Stomach (tissue), 9 donors: ENCODE data around the gene CLDN22. TPM values are rescaled to one million over a fixed set of nuclear protein-coding genes. Genes with fewer than 3 reads are reported as not detected.

ENCODE experiments used
- DNase-seq, 2 donors: peaks; one replicate each; pipeline versions ENCODE4 v3.0.0 to v3.0.0-alpha.2; 2013 to 2019
- H3K27ac ChIP-seq, 5 donors: fragments of 200-600 bp in 4 of 5; sonication (generic) in 4 of 5; one replicate each; pipeline ENCODE4 v1.5.1; 2013 to 2019; ENCODE audit warnings: mild to moderate bottlenecking in 1 of 5, moderate library complexity in 1 of 5
- H3K27me3 ChIP-seq, 3 donors: fragments of 200-600 bp; sonication (generic); one replicate each; pipeline ENCODE4 v1.5.1; 2017 to 2019; ENCODE audit warnings: mixed run types in 1 of 3
- H3K36me3 ChIP-seq, 4 donors: fragments of 200-600 bp; sonication (generic); 1 replicate in 3 of 4; 2 replicates in 1 of 4; pipeline ENCODE4 v1.5.1; 2016 to 2019
- H3K4me1 ChIP-seq, 4 donors: fragments of 200-600 bp; sonication (generic); one replicate each; pipeline ENCODE4 v1.5.1; 2016 to 2019
- H3K4me3 ChIP-seq, 4 donors: fragments of 200-600 bp; sonication (generic) in 3 of 4; one replicate each; pipeline ENCODE4 v1.5.1; 2016 to 2019; ENCODE audit warnings: mild to moderate bottlenecking in 1 of 4
- H3K9me3 ChIP-seq, 4 donors: fragments of 200-600 bp; sonication (generic); one replicate each; pipeline ENCODE4 v1.5.1; 2016 to 2019
- CTCF ChIP-seq, 7 experiments: fragments of 450-650 bp in 4 of 7; fragments of 200-600 bp in 3 of 7; sonication (generic) in 3 of 7; IDR thresholded peaks; one replicate each; pipeline ENCODE4 v1.5.1; 2016 to 2019; ENCODE audit warnings: antibody characterized with exemption in 7 of 7, control low read depth in 2 of 7, mild to moderate bottlenecking in 1 of 7
- EP300 ChIP-seq: sonication (generic); formaldehyde crosslinking; IDR thresholded peaks from one replicate; pipeline ENCODE4 v1.6.1; 2017; ENCODE audit warnings: antibody characterized with exemption
- POLR2A ChIP-seq, 4 donors: fragments of 450-650 bp; IDR thresholded peaks; one replicate each; pipeline ENCODE4 v1.6.1; 2016; ENCODE audit warnings: antibody characterized with exemption in 4 of 4, control low read depth in 2 of 4, mild to moderate bottlenecking in 1 of 4, moderate library complexity in 1 of 4
- POLR2AphosphoS5 ChIP-seq, 3 donors: sonication (generic); formaldehyde crosslinking; IDR thresholded peaks; one replicate each; pipeline ENCODE4 v1.6.1; 2016; ENCODE audit warnings: antibody characterized with exemption in 3 of 3
- WGBS, 5 donors: extraction: QIAGEN DNeasy Blood & Tissue Kit in 3 of 5; methylation state at CpG; one replicate each; pipeline versions ENCODE4 v1.1.5 to v1.1.7; 2013 to 2018; 5-methylcytosine and 5-hydroxymethylcytosine counted together
- intact Hi-C: fragments of 100-400 bp; cut with DNase I; formaldehyde crosslinking; loops from one replicate; pipeline ENCODE4 v1.15.1; 2023; ENCODE audit warnings: low total_unique reads
- polyA plus RNA-seq, 3 donors: library from polyadenylated mRNA; stranded (reverse); fragments of 200-250 nt; gene quantifications; one replicate each; pipeline ENCODE4 v1.2.3, GENCODE V29; 2013
- total RNA-seq, 5 donors: library from RNA; depleted of rRNA; stranded (reverse); fragments of >200 nt; gene quantifications; one replicate each; pipeline versions ENCODE4 v1.1.0 to v1.2.3, GENCODE V29; 2014 to 2016
- donor health status: healthy with polysubstance abuse.
- donor health status: Bipolar disorder and iron deficiency.
- donor health status: healthy.

CLDN22 gene
- total and polyA plus RNA-seq, 8 donors: 0.30 TPM; not detected in 7

DNA sequence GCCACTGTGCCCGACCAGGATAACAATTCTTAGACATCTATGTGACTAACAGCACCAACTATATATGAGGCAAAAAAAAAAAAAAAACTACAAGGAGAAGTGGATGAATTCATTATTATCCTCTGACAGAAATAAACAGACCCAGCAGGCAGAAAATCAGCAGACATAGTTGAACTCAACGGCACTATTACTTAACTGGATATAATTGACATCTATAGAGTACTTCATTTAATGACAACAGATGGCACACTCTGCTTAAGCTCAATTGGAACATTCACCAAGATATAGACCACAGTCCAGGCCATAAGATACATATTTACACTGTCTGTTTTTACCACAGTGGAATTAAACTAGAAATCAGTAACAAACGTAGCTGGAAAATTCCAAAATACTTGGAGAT lies 13.3 kb downstream of the CLDN22 start:
- H3K9me3 ChIP-seq: no peaks in the 10 kb centered on the region
- H3K27ac ChIP-seq: no peak overlapping the region
- TF ChIP-seq CTCF (IDR thresholded peaks at IDR 0.05): no peak
- no peak for TF ChIP-seq EP300
- TF ChIP-seq POLR2A (IDR thresholded peaks at IDR 0.05): no peak
- TF ChIP-seq POLR2AphosphoS5 (IDR thresholded peaks at IDR 0.05): no peak
- intact Hi-C loops: no loop called here
- 72 to 85% (median 79%) methylated on average over 3 of the region's 3 CpGs for WGBS, 5 donors
- no peaks in the 10 kb centered on the region for H3K4me1 ChIP-seq
- H3K4me3 ChIP-seq: no peak overlapping the region
- DNase-seq: no peak
- H3K27me3 ChIP-seq: no peaks in the 10 kb centered on the region
- peaks cover 0 to 9% (median 3%) of the 10 kb centered on the region in 4 donors for H3K36me3 ChIP-seq

- TF ChIP-seq EP300 (no peak), POLR2A (IDR thresholded peaks at IDR 0.05) (no peak), CTCF (IDR thresholded peaks at IDR 0.05) (no peak), POLR2AphosphoS5 (IDR thresholded peaks at IDR 0.05) (no peak)
- Histone ChIP-seq H3K9me3 (no peaks in the 10 kb centered on the region), H3K27me3 (no peaks in the 10 kb centered on the region), H3K4me3 (no peak overlapping the region), H3K4me1 (no peaks in the 10 kb centered on the region), H3K27ac (no peak overlapping the region), H3K36me3 (peaks cover 0 to 17% (median 4%) of the 10 kb centered on the region in 4 donors)
- no peak for DNase-seq
- 86 to 98% (median 92%) methylated on average over 2 of the region's 2 CpGs for WGBS, 5 donors
- intact Hi-C loops: no loop called here
These were observed 15.5 kb downstream of the CLDN22 start for GRCh38 chr4:183304538-183304937.

DNA sequence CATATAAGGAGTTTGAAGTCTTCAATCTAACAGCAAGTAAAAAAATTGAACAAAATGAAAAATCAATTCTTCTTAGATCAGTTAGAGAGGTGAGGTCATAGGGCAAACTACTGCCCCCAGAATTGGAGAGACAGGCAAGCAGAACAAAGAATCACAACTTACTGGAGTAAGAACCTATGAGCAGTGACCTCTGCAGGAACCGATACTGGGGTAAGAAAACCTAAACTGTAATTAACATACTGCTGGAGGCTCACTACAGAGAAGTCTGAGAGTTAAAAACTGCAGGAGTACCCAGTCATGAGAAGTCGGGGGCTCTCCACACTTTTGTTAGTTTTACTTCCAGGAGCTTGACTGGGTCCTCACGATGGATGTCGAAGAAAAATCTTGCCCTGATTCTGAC lies 16.0 kb downstream of the CLDN22 start:
- no peak for DNase-seq
- Histone ChIP-seq H3K9me3 (no peaks in the 10 kb centered on the region), H3K36me3 (peaks cover 0 to 22% (median 6%) of the 10 kb centered on the region in 4 donors), H3K27me3 (no peaks in the 10 kb centered on the region), H3K4me3 (no peak overlapping the region), H3K27ac (no peak overlapping the region), H3K4me1 (no peaks in the 10 kb centered on the region)
- TF ChIP-seq EP300: no peak
- TF ChIP-seq POLR2A (IDR thresholded peaks at IDR 0.05): no peak
- no peak for TF ChIP-seq POLR2AphosphoS5 (IDR thresholded peaks at IDR 0.05)
- TF ChIP-seq CTCF (IDR thresholded peaks at IDR 0.05): no peak
- intact Hi-C loops: no loop called here
- WGBS, 5 donors: 95 to 99% (median 97%) methylated on average over 4 of the region's 4 CpGs

- Histone ChIP-seq H3K9me3 (no peaks in the 10 kb centered on the region), H3K4me1 (no peaks in the 10 kb centered on the region), H3K4me3 (no peak overlapping the region), H3K36me3 (peaks cover 0 to 25% (median 9%) of the 10 kb centered on the region in 4 donors), H3K27ac (no peak overlapping the region), H3K27me3 (no peaks in the 10 kb centered on the region)
- 83 to 97% (median 93%) methylated on average over 4 of the region's 4 CpGs for WGBS, 5 donors
- no peak for TF ChIP-seq EP300
- TF ChIP-seq CTCF (IDR thresholded peaks at IDR 0.05): no peak
- no peak for TF ChIP-seq POLR2AphosphoS5 (IDR thresholded peaks at IDR 0.05)
- TF ChIP-seq POLR2A (IDR thresholded peaks at IDR 0.05): no peak
- DNase-seq: no peak
- intact Hi-C loops: no loop called here
These were observed 16.8 kb downstream of the CLDN22 start for GRCh38 chr4:183303301-183303700.
